ENCODE results near the gene COMTD1. TPM values are rescaled to one million over a fixed set of nuclear protein-coding genes. Genes with fewer than 3 reads are reported as not detected.

The COMTD1 gene
- total and polyA plus RNA-seq, 2 of the 13 experiments (the other 11 are each of a cell fraction or from before 2014, with no cell fraction given) = 11.8 to 18.4 TPM

- TF ChIP-seq UBTF (CRISPR knock-in tag; IDR thresholded peaks at IDR 0.05) (peak; percentile 95), KDM2A (CRISPR knock-in tag; IDR thresholded peaks at IDR 0.05; ENCODE audit: borderline replicate concordance, low read depth) (peak; percentile 91), PBX3 (CRISPR knock-in tag; IDR thresholded peaks at IDR 0.05; ENCODE audit: borderline replicate concordance) (no peak), ZNF598 (CRISPR knock-in tag; IDR thresholded peaks at IDR 0.05; ENCODE audit: borderline replicate concordance) (no peak), PHF20 (CRISPR knock-in tag; IDR thresholded peaks at IDR 0.05) (peak; percentile 56; the same call in 1 of the 2 replicates), ZNF207 (IDR thresholded peaks at IDR 0.05; ENCODE audit: borderline replicate concordance) (no peak), ZNF24 (IDR thresholded peaks at IDR 0.05) (no peak), GLMP (CRISPR knock-in tag; IDR thresholded peaks at IDR 0.05; ENCODE audit: borderline replicate concordance) (no peak), HNRNPL (IDR thresholded peaks at IDR 0.05; ENCODE audit: low read depth, low read length) (no peak), ZBTB33 (CRISPR knock-in tag; IDR thresholded peaks at IDR 0.05) (peak; percentile 52; the same call in 1 of the 2 replicates), RARA (CRISPR knock-in tag; IDR thresholded peaks at IDR 0.05) (no peak), JUNB (CRISPR knock-in tag; IDR thresholded peaks at IDR 0.05; ENCODE audit: borderline replicate concordance) (no peak), REL (CRISPR knock-in tag; conservative IDR thresholded peaks at IDR 0.05) (peak; percentile 62; the same call in 1 of the 2 replicates)
Observed at GRCh38 chr10:75210282-75211006, 25.3 kb downstream of the COMTD1 start, which contains the start of gene VDAC2 (continued).
